PC-3 (cell line): Measurements from ENCODE around the gene ASB2. TPM values are rescaled to one million over a fixed set of nuclear protein-coding genes. Genes with fewer than 3 reads are reported as not detected.
A peak's percentile ranks its signal among the peaks of the same experiment; 100 is the strongest.

ENCODE experiments used
- ATAC-seq: fragments of 200-7000 bp; cut with Tn5 transposase; 2 replicates; pipeline ENCODE4 v1.9.1; 2020; ENCODE audit warnings: mild to moderate bottlenecking, moderate library complexity
- BruUV-seq: library from RNA; stranded (reverse); fragments of 400-500 nt; replicated peaks from 2 replicates; lab custom pipeline; 2021; lab: Mats Ljungman, UMichigan
- CTCF ChIA-PET: fragments of 300-600 bp; sonication (Branson Sonifier 250); formaldehyde crosslinking; loops from one replicate; lab custom pipeline; 2022; ENCODE audit warnings: antibody characterized with exemption; lab: Charles Lee
- POLR2A ChIA-PET: fragments of 300-600 bp; sonication (Branson Sonifier 250); formaldehyde crosslinking; loops from one replicate; lab custom pipeline; 2022; ENCODE audit warnings: antibody characterized with exemption; ENCODE audit not compliant: unreplicated experiment; lab: Charles Lee
- DNase-seq: peaks from one replicate; pipeline ENCODE4 v3.0.0-alpha.2; 2015
- H2AFZ ChIP-seq: fragments of 300-600 bp; sonication (generic); 2 replicates; pipeline ENCODE4 v1.6.0; 2016; ENCODE audit warnings: antibody characterized with exemption, low read length
- H3F3A ChIP-seq: fragments of 300-600 bp; sonication (generic); one replicate; pipeline ENCODE4 v1.6.0; 2017; ENCODE audit warnings: antibody characterized with exemption, low read length, control low read depth, mild to moderate bottlenecking; ENCODE audit not compliant: unreplicated experiment
- H3K27ac ChIP-seq: fragments of 300-600 bp; sonication (generic); 2 replicates; pipeline ENCODE4 v1.5.1; 2016; ENCODE audit warnings: mild to moderate bottlenecking, low read length
- H3K27me3 ChIP-seq: fragments of 300-600 bp; sonication (generic); 2 replicates; pipeline ENCODE4 v1.6.1; 2016; ENCODE audit warnings: low read length, mixed read lengths
- H3K36me3 ChIP-seq: fragments of 300-600 bp; sonication (generic); 2 replicates; pipeline ENCODE4 v1.6.1; 2016; ENCODE audit warnings: low read depth, mixed run types, low read length, mixed read lengths
- H3K4me1 ChIP-seq: fragments of 300-600 bp; sonication (generic); 2 replicates; pipeline ENCODE4 v1.5.1; 2016; ENCODE audit warnings: low read length; ENCODE audit not compliant: insufficient read depth
- H3K4me2 ChIP-seq: fragments of 300-600 bp; sonication (generic); 2 replicates; pipeline ENCODE4 v1.6.0; 2016; ENCODE audit warnings: low read length
- H3K4me3 ChIP-seq: fragments of 300-600 bp; sonication (generic); 2 replicates; pipeline ENCODE4 v1.5.1; 2016; ENCODE audit warnings: mild to moderate bottlenecking, low read length, mixed read lengths
- H3K79me2 ChIP-seq: fragments of 300-600 bp; sonication (generic); 2 replicates; pipeline ENCODE4 v1.6.1; 2017; ENCODE audit warnings: low read length, mixed read lengths
- H3K9ac ChIP-seq: fragments of 300-600 bp; sonication (generic); 2 replicates; pipeline ENCODE4 v1.6.0; 2016; ENCODE audit warnings: mild to moderate bottlenecking, low read length
- H3K9me2 ChIP-seq: fragments of 300-600 bp; sonication (generic); replicated peaks from 2 replicates; pipeline ENCODE4 v1.6.1; 2016; ENCODE audit warnings: mixed run types, low read length, mixed read lengths
- H3K9me3 ChIP-seq: fragments of 300-600 bp; sonication (generic); 2 replicates; pipeline ENCODE4 v1.6.1; 2016; ENCODE audit warnings: low read length, mixed read lengths
- H4K20me1 ChIP-seq: fragments of 300-600 bp; sonication (generic); 2 replicates; pipeline ENCODE4 v1.6.1; 2016; ENCODE audit warnings: low read length, mixed read lengths
- EZH2 ChIP-seq: fragments of 300-600 bp; sonication (generic); IDR thresholded peaks from one replicate; pipeline ENCODE4 v1.6.1; 2017; ENCODE audit warnings: antibody characterized with exemption, mild to moderate bottlenecking, low read length; ENCODE audit not compliant: unreplicated experiment
- EZH2phosphoT487 ChIP-seq: fragments of 300-600 bp; sonication (generic); IDR thresholded peaks from 2 replicates; pipeline ENCODE4 v1.6.1; 2018; ENCODE audit warnings: mild to moderate bottlenecking, antibody characterized with exemption, low read length, borderline replicate concordance
- intact Hi-C: fragments of 100-400 bp; cut with micrococcal nuclease; formaldehyde crosslinking; loops from 2 replicates; pipeline ENCODE4 v1.9.0; 2023
- total RNA-seq: library from RNA; depleted of rRNA; stranded (reverse); fragments of >200 nt; gene quantifications from 2 replicates; pipeline ENCODE4 v1.2.3, GENCODE V29; 2014
- TF ChIP-seq, protein P1 (sequence below): fragments of 300-600 bp; sonication (generic); conservative IDR thresholded peaks from 2 replicates; pipeline ENCODE4 v1.5.1; 2017; ENCODE audit warnings: antibody characterized with exemption, low read depth, mild to moderate bottlenecking, low read length

Gene ASB2
- total RNA-seq, 1 experiment from 2014 or later = 0.22 TPM

GRCh38 chr14:93903342-93904184 is 72.8 kb downstream of the ASB2 start:
- Histone ChIP-seq H3K36me3 (no peaks in the 10 kb centered on the region), H3K4me1 (no peaks in the 10 kb centered on the region), H3F3A (no peaks in the 10 kb centered on the region), H3K9me3 (no peaks in the 10 kb centered on the region), H4K20me1 (no peaks in the 10 kb centered on the region), H2AFZ (no peak overlapping the region), H3K27me3 (peaks cover 55% of the 10 kb centered on the region), H3K9me2 (no peaks in the 10 kb centered on the region), H3K79me2 (no peaks in the 10 kb centered on the region), H3K9ac (no peak overlapping the region), H3K27ac (no peak overlapping the region), H3K4me3 (no peak overlapping the region), H3K4me2 (no peak overlapping the region)
- ATAC-seq (no peak), DNase-seq (peak; percentile 18)
- intact Hi-C loops = no loop called here
- ChIA-PET CTCF (no interaction called here), POLR2A (no interaction called here)
- BruUV-seq = no TSS peak
- TF ChIP-seq, protein P1, sequence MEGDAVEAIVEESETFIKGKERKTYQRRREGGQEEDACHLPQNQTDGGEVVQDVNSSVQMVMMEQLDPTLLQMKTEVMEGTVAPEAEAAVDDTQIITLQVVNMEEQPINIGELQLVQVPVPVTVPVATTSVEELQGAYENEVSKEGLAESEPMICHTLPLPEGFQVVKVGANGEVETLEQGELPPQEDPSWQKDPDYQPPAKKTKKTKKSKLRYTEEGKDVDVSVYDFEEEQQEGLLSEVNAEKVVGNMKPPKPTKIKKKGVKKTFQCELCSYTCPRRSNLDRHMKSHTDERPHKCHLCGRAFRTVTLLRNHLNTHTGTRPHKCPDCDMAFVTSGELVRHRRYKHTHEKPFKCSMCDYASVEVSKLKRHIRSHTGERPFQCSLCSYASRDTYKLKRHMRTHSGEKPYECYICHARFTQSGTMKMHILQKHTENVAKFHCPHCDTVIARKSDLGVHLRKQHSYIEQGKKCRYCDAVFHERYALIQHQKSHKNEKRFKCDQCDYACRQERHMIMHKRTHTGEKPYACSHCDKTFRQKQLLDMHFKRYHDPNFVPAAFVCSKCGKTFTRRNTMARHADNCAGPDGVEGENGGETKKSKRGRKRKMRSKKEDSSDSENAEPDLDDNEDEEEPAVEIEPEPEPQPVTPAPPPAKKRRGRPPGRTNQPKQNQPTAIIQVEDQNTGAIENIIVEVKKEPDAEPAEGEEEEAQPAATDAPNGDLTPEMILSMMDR = peak; percentile 51
- no peak for TF ChIP-seq EZH2
- TF ChIP-seq EZH2phosphoT487 = no peak

GRCh38 chr14:93902619-93903307 is 73.6 kb downstream of the ASB2 start:
- H2AFZ ChIP-seq = no peak overlapping the region
- intact Hi-C loops = no loop called here
- H3K27me3 ChIP-seq = peaks cover 55% of the 10 kb centered on the region
- no peak overlapping the region for H3K4me2 ChIP-seq
- DNase-seq (no peak), ATAC-seq (no peak)
- H3K9me3 ChIP-seq = no peaks in the 10 kb centered on the region
- H3K79me2 ChIP-seq = no peaks in the 10 kb centered on the region
- no peaks in the 10 kb centered on the region for H3K4me1 ChIP-seq
- H3F3A ChIP-seq = no peaks in the 10 kb centered on the region
- TF ChIP-seq EZH2 (no peak), EZH2phosphoT487 (no peak)
- TF ChIP-seq, protein P1 = no peak
- CTCF ChIA-PET = no interaction called here
- BruUV-seq = no TSS peak
- POLR2A ChIA-PET = no interaction called here
- H3K9me2 ChIP-seq = no peaks in the 10 kb centered on the region
- no peak overlapping the region for H3K9ac ChIP-seq
- no peak overlapping the region for H3K4me3 ChIP-seq
- no peaks in the 10 kb centered on the region for H3K36me3 ChIP-seq
- no peaks in the 10 kb centered on the region for H4K20me1 ChIP-seq
- no peak overlapping the region for H3K27ac ChIP-seq

GRCh38 chr14:93901813-93902212 is 74.6 kb downstream of the ASB2 start:
- no peak overlapping the region for H3K27ac ChIP-seq
- H3K9me2 ChIP-seq = no peaks in the 10 kb centered on the region
- H3K4me2 ChIP-seq = no peak overlapping the region
- peaks cover 62% of the 10 kb centered on the region for H3K27me3 ChIP-seq
- no peaks in the 10 kb centered on the region for H3K4me1 ChIP-seq
- no peak overlapping the region for H3K9ac ChIP-seq
- DNase-seq = no peak
- POLR2A ChIA-PET = no interaction called here
- TF ChIP-seq EZH2 (no peak), EZH2phosphoT487 (no peak)
- TF ChIP-seq, protein P1 = no peak
- intact Hi-C loops = no loop called here
- CTCF ChIA-PET = no interaction called here
- H3K4me3 ChIP-seq = no peak overlapping the region
- no peak overlapping the region for H2AFZ ChIP-seq
- no peaks in the 10 kb centered on the region for H3K9me3 ChIP-seq
- no peaks in the 10 kb centered on the region for H4K20me1 ChIP-seq
- no TSS peak for BruUV-seq
- ATAC-seq = no peak
- H3K79me2 ChIP-seq = no peaks in the 10 kb centered on the region
- no peaks in the 10 kb centered on the region for H3F3A ChIP-seq
- H3K36me3 ChIP-seq = no peaks in the 10 kb centered on the region
